Muscle layer of colon (tissue), 2 donors: Measurements from ENCODE around the gene PRKAG3.
"Not testable (repeated sequence)": the region's sequence is repeated elsewhere in the genome, so short reads cannot be mapped to it uniquely, and the experiment has no call there.

Experiments
- H3K27ac ChIP-seq: one replicate; pipeline ENCODE4 v1.7.0; 2013; ENCODE audit warnings: low read depth, mild to moderate bottlenecking, low read length, moderate library complexity
- H3K27me3 ChIP-seq, 2 donors: one replicate each; pipeline ENCODE4 v1.7.0; 2013; ENCODE audit warnings: low read length in 2 of 2, mild to moderate bottlenecking in 2 of 2; ENCODE audit not compliant: insufficient read depth in 2 of 2, control insufficient read depth in 1 of 2
- H3K36me3 ChIP-seq: one replicate; pipeline ENCODE4 v1.7.0; 2013; ENCODE audit warnings: mild to moderate bottlenecking, low read length; ENCODE audit not compliant: insufficient read depth
- H3K4me1 ChIP-seq: one replicate; pipeline ENCODE4 v1.7.0; 2013; ENCODE audit warnings: mild to moderate bottlenecking, low read length; ENCODE audit not compliant: insufficient read depth
- H3K4me3 ChIP-seq, 2 donors: one replicate each; pipeline ENCODE4 v1.7.0; 2013; ENCODE audit warnings: low read length in 2 of 2, low read depth in 1 of 2, mild to moderate bottlenecking in 1 of 2, moderate library complexity in 1 of 2
- H3K9ac ChIP-seq: one replicate; pipeline ENCODE4 v1.7.0; 2013; ENCODE audit warnings: low read length
- H3K9me3 ChIP-seq: one replicate; pipeline ENCODE4 v1.7.0; 2013; ENCODE audit warnings: mild to moderate bottlenecking, low read length
- donor health status: abdominal sarcoma.
- donor health status: Adenocarcinoma of cecum.

The PRKAG3 gene

DNA sequence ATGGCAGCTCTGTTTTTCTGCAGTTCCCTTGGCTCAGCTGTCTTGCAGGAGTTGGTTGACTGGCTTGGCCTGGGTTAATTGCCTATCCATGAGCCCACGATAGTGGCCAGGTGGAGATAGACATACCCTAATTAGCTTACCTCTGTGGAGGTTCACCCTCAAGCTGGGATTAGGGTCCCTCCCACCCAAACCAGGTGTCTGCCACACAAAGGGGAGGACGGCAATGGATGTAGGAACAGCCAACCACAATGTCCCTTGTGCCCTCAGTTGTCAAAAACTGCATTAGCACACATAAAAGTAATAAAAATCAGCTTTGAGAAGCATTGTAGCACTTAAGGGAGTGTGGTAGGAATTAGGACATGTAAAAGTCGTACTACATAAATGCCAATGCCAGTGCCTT is 45.5 kb downstream of the PRKAG3 start:
- Histone ChIP-seq H3K9ac (no peak overlapping the region), H3K27me3 (peaks cover 0 to 5% of the 10 kb centered on the region in 2 donors), H3K4me1 (peaks cover 4% of the 10 kb centered on the region), H3K9me3 (no peaks in the 10 kb centered on the region), H3K36me3 (no peaks in the 10 kb centered on the region), H3K4me3 (no peak overlapping the region), H3K27ac (no peak overlapping the region)

DNA sequence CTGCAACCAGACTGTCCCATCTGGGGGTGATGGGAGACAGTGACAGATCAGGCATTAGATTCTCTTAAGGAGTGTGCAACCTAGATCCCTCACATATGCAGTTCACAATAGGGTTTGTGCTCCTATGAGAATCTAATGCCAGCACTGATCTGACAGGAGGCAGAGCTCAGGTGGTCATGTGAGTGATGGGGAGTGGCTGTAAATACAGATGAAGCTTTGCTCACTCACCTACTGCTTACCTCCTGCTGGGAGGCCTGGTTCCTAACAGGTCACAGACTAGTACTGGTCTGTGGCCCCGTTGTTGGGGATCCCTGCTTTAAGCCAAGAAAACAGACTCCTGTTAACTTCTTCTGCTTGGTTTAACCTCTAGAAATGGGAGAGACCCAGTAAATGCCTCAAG is 46.5 kb downstream of the PRKAG3 start:
- H3K4me3 ChIP-seq, result no peak overlapping the region
- H3K27ac ChIP-seq, result no peak overlapping the region
- H3K4me1 ChIP-seq, result peaks cover 4% of the 10 kb centered on the region
- H3K36me3 ChIP-seq, result no peaks in the 10 kb centered on the region
- H3K27me3 ChIP-seq, result peaks cover 0 to 5% of the 10 kb centered on the region in 2 donors
- H3K9me3 ChIP-seq, result no peaks in the 10 kb centered on the region
- no peak overlapping the region for H3K9ac ChIP-seq

DNA sequence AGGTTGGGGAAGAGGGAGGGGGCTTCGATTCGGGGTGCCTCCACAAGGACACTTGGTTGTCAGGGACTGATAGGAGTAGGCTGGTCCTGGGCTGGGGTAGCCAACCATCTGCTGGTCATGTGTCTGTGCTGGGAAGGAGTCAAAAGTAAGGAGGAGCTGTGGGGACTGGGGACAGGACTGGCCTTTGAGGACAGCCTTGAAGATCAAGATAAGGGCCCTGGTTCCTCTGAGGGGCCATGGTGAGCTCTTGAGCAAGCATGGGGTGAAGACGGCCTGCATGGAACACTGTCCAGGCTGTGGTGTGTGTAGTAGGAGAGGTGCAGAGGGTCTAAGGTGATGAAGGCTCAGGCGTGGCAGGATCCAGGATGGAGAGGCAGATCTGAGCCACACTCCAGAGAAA is 47.9 kb downstream of the PRKAG3 start:
- Histone ChIP-seq H3K9ac (no peak overlapping the region), H3K4me3 (peak overlapping the region in 1 of 2 donors; percentile 8), H3K27me3 (peaks cover 0 to 5% of the 10 kb centered on the region in 2 donors), H3K4me1 (peaks cover 4% of the 10 kb centered on the region), H3K9me3 (no peaks in the 10 kb centered on the region), H3K36me3 (no peaks in the 10 kb centered on the region), H3K27ac (no peak overlapping the region)

DNA sequence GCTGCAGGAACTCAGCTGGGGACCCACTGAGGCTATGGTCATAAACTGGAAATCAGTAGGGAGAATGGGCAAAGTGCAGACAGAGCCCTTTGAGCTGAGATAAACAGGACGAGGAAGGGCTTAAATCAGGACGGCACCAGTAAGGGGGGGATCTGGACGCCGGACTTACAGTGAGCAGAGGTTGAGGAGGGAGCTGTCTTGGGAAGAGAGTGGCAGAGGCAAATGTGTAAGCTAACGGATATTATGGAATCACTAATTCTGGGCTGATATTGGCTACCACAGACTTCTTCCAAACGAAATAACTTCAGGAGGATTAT is 49.1 kb downstream of the PRKAG3 start:
- peak overlapping the region; percentile 48 to 85 for H3K4me3 ChIP-seq
- H3K4me1 ChIP-seq, result peaks cover 4% of the 10 kb centered on the region

DNA sequence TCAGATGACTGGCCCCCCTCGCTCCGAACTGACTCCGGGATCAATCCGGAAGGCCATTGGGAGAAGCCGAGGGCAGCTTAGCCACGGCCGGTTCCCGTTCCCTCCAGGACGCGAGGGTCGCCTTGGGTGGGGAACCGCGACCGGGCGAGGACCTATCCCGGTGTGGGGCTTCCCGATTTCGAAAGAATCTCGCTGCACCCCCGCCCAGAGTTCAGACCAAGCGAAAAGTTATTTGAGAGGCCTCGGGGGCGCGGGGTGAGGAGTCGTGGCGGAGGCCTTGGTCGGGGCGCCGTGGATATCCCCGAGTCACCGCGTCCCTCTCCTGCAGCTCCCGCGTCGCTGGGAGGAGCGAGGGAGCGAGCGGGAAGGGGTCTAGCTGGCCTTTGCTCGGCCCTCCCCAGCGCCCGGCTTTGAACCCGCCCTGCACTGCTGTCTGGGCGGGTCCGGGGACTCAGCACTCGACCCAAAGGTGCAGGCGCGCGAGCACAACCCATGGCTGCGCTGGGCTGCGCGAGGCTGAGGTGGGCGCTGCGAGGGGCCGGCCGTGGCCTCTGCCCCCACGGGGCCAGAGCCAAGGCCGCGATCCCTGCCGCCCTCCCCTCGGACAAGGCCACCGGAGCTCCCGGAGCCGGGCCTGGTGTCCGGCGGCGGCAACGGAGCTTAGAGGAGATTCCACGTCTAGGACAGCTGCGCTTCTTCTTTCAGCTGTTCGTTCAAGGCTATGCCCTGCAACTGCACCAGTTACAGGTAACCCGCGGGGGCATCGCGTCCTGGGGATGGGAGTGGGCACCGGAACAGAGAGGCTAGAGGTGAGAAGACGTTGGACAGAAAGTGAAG is 49.7 kb downstream of the PRKAG3 start, which contains the start of gene CYP27A1:
Gene CYP27A1, plus strand, starts transcription at position 457 of the 837 bp plus-strand sequence. Its CDS starts 36 bp downstream, at position 493.
- peaks cover 0 to 5% of the 10 kb centered on the region in 2 donors for H3K27me3 ChIP-seq
- H3K9ac ChIP-seq, result peak within 1 kb of the TSS; percentile 47
- peaks cover 4% of the 10 kb centered on the region for H3K4me1 ChIP-seq
- H3K9me3 ChIP-seq, result no peaks in the 10 kb centered on the region
- peak within 1 kb of the TSS; percentile 73 for H3K27ac ChIP-seq
- H3K36me3 ChIP-seq, result no peaks in the 10 kb centered on the region
- peak within 1 kb of the TSS; percentile 48 to 85 for H3K4me3 ChIP-seq

More for the DNA sequence above, 49.1 kb downstream of the PRKAG3 start:
- Histone ChIP-seq H3K27me3 (peaks cover 0 to 5% of the 10 kb centered on the region in 2 donors), H3K9ac (peak overlapping the region; percentile 47), H3K36me3 (no peaks in the 10 kb centered on the region), H3K9me3 (no peaks in the 10 kb centered on the region), H3K27ac (peak overlapping the region; percentile 73)

DNA sequence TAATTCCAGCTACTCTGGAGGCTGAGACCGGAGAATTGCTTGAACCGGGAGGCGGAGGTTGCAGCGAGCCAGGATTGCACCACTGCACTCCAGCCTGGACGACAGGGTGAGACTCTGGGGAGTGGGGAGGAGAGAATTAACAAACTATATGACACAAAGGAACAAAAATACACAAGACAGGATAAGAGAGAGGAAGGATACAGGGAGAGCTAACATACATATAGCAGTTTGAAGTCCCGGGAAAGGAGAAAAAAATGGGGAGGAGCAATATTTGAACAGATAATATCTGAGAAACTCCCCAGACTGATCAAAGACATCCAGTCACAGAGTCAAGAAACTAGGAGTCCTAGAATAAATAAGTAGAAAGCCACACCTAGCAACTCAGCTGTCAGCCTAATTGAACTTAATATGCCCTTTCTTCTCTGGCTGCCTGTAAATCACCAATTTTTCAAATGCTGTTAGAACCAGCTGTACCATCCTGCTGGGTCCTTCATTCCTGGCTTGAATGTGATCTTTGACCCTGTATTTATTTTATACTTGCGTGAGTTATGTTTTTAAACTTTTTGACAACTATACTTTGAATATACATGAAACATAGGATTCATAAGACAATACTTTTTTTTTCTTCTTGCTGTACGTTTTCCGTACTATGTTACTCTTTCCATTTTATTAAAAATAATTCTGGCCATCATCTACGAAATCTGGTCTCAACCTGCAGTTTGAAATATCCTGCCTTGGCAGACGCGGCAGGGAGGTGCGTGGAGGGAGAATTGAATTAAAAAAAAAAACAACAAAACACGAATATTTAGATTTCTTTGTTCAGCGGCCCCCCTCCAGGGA is 50.5 kb downstream of the PRKAG3 start:
- H3K4me1 ChIP-seq, result peaks cover 4% of the 10 kb centered on the region
- peaks cover 0 to 5% of the 10 kb centered on the region in 2 donors for H3K27me3 ChIP-seq
- no peaks in the 10 kb centered on the region for H3K9me3 ChIP-seq
- peak overlapping the region; percentile 73 for H3K27ac ChIP-seq
- H3K36me3 ChIP-seq, result no peaks in the 10 kb centered on the region
- peak overlapping the region; percentile 48 to 85 for H3K4me3 ChIP-seq
- peak overlapping the region; percentile 47 for H3K9ac ChIP-seq

DNA sequence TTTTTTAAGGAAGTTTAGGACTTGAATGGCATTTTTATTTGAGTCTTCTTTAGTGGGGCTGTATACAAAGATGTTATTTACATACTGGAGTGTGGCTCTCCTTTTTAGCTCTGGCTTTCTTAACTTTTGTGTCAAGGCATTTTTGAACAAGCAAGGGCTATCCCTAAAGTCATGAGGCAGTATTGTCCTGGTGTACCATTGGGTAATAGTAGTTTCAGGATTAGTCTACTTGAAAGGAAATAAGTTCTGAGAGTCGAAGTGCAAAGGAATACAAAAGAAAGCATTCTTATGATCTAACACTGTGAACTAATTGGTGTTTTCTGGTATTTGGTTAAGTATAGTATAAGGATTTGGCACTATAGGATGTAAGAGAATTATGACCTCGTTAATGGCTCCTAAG is 51.6 kb downstream of the PRKAG3 start:
- H3K36me3 ChIP-seq, result no peaks in the 10 kb centered on the region
- H3K4me3 ChIP-seq, result no peak overlapping the region
- H3K9ac ChIP-seq, result no peak overlapping the region

DNA sequence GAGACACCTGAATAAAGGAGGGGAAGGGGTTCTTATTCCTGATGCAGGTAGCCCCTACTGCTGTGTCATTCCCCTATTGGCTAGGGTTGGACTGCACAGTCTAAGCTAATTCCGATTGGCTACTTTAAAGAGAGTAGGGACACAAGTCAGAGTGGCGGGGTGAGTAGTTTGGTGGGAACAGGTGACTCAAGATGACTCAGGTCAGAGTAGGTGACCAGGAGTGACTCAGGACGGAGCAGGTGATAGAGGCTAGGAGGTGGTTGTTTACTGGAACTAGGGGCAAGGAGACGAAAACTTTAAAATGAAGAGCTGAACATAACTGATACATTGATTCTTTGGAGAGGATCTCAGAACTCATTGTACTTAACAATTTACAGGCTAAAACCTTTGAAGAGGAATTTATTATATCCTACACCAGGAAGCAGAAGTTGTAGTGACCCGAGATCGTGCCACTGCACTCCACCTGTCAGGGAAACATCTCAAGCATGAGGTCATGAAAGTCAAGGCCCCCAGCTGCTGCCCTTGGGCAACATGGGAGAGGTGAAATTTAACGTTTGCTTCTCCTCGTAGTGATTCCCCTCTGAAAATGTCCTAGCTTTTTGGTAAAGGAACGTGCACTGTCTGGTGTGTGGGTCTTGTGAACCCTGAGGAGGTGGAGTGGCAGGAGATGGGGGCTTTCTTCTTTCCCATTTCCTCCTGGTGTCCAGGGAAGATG is 54.2 kb downstream of the PRKAG3 start:
- Histone ChIP-seq H3K9ac (no peak overlapping the region), H3K36me3 (no peaks in the 10 kb centered on the region), H3K27me3 (peaks cover 0 to 5% of the 10 kb centered on the region in 2 donors), H3K4me1 (no peaks in the 10 kb centered on the region), H3K27ac (no peak overlapping the region), H3K4me3 (no peak overlapping the region), H3K9me3 (no peaks in the 10 kb centered on the region)

More for the DNA sequence above, 51.6 kb downstream of the PRKAG3 start:
- H3K27ac ChIP-seq, result no peak overlapping the region
- peaks cover 4% of the 10 kb centered on the region for H3K4me1 ChIP-seq
- no peaks in the 10 kb centered on the region for H3K9me3 ChIP-seq
- peaks cover 0 to 5% of the 10 kb centered on the region in 2 donors for H3K27me3 ChIP-seq

DNA sequence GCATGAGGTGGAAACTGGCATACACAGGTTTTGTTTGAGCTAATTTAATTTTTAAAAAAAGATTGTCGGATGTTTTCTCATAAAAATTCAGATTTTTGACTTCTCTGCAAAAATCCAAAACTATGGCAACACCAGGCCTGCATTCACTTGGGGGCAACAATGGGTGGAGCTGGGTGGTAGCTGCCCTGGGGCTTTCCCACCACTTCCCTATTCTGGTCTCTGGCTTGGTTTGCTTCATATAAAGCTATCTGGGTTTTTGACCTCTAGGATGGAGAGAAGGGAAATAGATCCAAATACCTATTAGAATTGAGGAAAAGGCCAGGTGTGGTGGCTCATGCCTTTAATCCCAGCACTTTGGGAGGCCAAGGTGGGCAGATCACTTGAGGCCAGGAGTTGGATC is 55.1 kb downstream of the PRKAG3 start:
- Histone ChIP-seq H3K36me3 (no peaks in the 10 kb centered on the region), H3K27ac (no peak overlapping the region), H3K9ac (no peak overlapping the region), H3K27me3 (no peaks in the 10 kb centered on the region), H3K4me1 (no peaks in the 10 kb centered on the region), H3K9me3 (no peaks in the 10 kb centered on the region), H3K4me3 (no peak overlapping the region)

DNA sequence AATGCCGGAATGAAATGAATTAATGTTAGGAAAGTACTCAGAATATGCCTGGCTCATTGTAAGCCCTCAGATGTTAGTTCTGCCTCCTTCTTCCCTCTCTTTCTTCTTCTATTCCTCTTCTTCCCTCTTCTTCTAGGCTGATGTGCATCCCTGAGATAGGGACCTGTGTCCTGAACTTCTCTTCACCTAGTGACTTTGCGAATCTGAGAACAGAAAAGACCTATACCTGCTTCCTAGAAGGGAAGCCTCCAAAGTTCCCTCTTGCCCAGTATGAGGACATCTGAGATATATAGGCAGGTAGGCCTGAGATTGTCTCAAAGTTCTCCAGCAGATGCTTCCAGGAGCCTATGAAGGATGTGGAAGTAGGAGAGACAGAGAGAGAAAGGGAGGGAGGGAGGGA is 57.7 kb downstream of the PRKAG3 start:
- no peak overlapping the region for H3K9ac ChIP-seq
- H3K27ac ChIP-seq, result no peak overlapping the region
- no peaks in the 10 kb centered on the region for H3K9me3 ChIP-seq
- H3K4me3 ChIP-seq, result no peak overlapping the region
- H3K36me3 ChIP-seq, result no peaks in the 10 kb centered on the region
- H3K4me1 ChIP-seq, result no peaks in the 10 kb centered on the region
- H3K27me3 ChIP-seq, result no peaks in the 10 kb centered on the region

DNA sequence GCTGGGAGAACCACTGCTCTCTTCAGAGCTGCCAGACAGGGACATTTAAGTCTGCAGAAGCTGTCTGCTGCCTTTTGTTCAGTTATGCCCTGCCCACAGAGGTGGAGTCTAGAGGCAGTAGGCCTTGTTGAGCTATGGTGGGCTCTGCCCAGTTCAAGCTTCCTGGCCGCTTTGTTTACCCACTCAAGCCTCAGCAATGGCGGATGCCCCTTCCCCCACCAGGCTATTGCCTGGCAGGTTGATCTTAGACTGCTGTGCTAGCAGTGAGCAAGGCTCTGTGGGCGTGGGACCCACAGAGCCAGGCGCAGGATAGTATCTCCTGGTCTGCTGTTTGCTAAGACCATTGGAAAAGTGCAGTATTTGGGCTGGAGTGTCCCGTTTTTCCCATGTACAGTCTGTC is 58.8 kb downstream of the PRKAG3 start:
- H3K9me3 ChIP-seq, H3K36me3 ChIP-seq, H3K4me1 ChIP-seq, H3K9ac ChIP-seq, H3K27me3 ChIP-seq, H3K27ac ChIP-seq, H3K4me3 ChIP-seq: not testable (repeated sequence)
